Muscle of arm (tissue), 12 donors: ENCODE data around the gene CWF19L1. TPM values are rescaled to one million over a fixed set of nuclear protein-coding genes. Genes with fewer than 3 reads are reported as not detected.

ENCODE experiments used
- DNase-seq: peaks from one replicate; pipeline ENCODE4 v3.0.0-alpha.2; 2013
- polyA plus RNA-seq, 12 donors: library from polyadenylated mRNA; unstranded; fragments of 120-200 nt; gene quantifications; one replicate each; pipeline ENCODE4 v1.2.1, GENCODE V29; 2013; ENCODE audit not compliant: insufficient read length in 12 of 12

Gene CWF19L1
- polyA plus RNA-seq, 12 donors, result 18.9 to 31.3 (median 21.0) TPM; not detected in 1

DNA sequence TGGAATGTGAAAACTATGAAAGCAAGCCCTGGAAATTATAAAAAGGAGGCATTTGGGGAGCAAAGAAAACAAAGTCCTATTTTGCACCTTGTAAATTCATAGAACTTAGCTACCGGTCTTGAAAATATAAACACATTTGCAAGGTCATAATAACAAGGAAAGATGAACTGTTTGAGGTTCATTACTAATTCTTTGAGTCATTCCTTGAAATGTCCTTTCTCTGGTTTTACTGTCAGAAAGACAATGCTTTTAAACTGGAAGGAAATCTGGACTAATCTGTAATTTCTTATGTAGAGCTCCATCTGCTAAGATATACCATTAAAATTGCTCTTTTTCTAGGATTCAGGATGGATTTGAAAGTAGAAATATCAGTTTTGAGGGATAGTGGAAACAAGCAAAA is 83.0 kb downstream of the CWF19L1 start:
- DNase-seq, result no peak

DNA sequence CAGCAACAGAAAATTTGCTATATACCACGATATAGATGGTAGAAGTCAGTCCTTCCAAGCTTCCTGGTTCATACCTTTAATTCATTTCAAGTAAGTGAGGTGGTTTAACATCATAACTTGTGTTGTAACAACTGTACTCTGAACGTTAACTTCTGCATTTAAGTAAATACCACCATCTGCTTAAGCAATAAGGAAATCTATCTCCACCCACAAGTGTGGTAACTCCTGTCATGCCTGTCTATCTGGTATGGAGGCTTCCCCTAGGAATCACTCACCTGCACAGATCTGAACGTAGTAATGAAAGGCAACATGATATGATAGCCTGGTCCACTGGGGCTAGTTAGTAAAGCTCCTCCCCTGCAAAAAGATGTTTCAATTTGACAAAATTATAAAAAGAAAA is 84.0 kb downstream of the CWF19L1 start:
- no peak for DNase-seq

DNA sequence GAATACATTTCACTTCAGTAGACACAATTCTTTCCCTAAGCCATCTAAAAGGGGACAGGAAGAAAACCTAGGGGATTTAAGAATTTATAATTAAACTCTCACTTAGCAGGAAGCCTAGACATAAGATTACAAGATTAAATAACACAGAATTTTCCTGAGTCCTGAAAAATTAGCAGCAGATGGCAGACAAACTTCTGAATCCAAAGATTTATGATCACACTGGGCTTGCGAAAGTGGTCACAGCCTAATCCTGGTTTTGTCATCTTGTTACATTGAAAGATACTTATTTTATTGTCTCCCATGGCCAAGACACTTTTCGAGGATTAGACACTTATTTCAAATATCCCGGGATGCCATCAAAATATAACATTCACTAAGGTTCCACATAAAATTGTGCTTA is 84.5 kb downstream of the CWF19L1 start:
- no peak for DNase-seq

Other genes with a start within 250 kb of the CWF19L1 start
- under 1 TPM in 4 of 12 donors, not detected in 8; 0.10 to 0.32 (median 0.20) TPM for gene CPN1, start 185.8 kb downstream of the CWF19L1 start, polyA plus RNA-seq
- gene ERLIN1, start 81.6 kb downstream of the CWF19L1 start, polyA plus RNA-seq, result 10 to 100 TPM in 11 of 12 donors, not detected in 1; 32.2 to 49.7 (median 38.7) TPM
- 10 to 100 TPM in 11 of 12 donors, not detected in 1; 10.8 to 20.3 (median 16.3) TPM for gene CHUK, start 38.0 kb downstream of the CWF19L1 start, polyA plus RNA-seq
- gene BLOC1S2, start 19.0 kb upstream of the CWF19L1 start, polyA plus RNA-seq, result 10 to 100 TPM in 11 of 12 donors, not detected in 1; 22.5 to 34.9 (median 28.4) TPM
- gene PKD2L1, start 62.6 kb upstream of the CWF19L1 start, polyA plus RNA-seq, result under 1 TPM in 6 of 12 donors, not detected in 6; 0.05 to 0.39 (median 0.18) TPM
- gene SCD, start 79.6 kb upstream of the CWF19L1 start, polyA plus RNA-seq, result 10 to 100 TPM in 11 of 12 donors, not detected in 1; 12.6 to 35.8 (median 21.7) TPM
- under 1 TPM in 4 of 12 donors, not detected in 8; 0.09 to 0.15 (median 0.12) TPM for gene WNT8B, start 195.4 kb upstream of the CWF19L1 start, polyA plus RNA-seq